ENCODE data around the gene DNAJC9.

Gene DNAJC9

GRCh38 chr10:73281097-73281496 lies 34.0 kb upstream of the DNAJC9 start:
- Histone ChIP-seq H3K36me3 (ENCODE audit: low read depth) (no peaks in the 10 kb centered on the region), H3K27ac (ENCODE audit: poor library complexity, severe bottlenecking) (no peak overlapping the region), H3K9me3 (ENCODE audit: severe bottlenecking) (no peaks in the 10 kb centered on the region), H3K4me1 (ENCODE audit: insufficient read depth, poor library complexity, severe bottlenecking) (no peaks in the 10 kb centered on the region), H3K4me3 (ENCODE audit: severe bottlenecking) (no peak overlapping the region), H3K27me3 (ENCODE audit: insufficient read depth, poor library complexity, severe bottlenecking) (no peaks in the 10 kb centered on the region)
- no peak for TF ChIP-seq CTCF (IDR thresholded peaks at IDR 0.05; ENCODE audit: poor library complexity, severe bottlenecking)
- DNase-seq (ENCODE audit: low spot score) (no peak), ATAC-seq (ENCODE audit: low read depth) (no peak)

GRCh38 chr10:73264423-73264822 lies 17.4 kb upstream of the DNAJC9 start:
- Histone ChIP-seq H3K4me3 (ENCODE audit: severe bottlenecking) (no peak overlapping the region), H3K36me3 (ENCODE audit: low read depth) (no peaks in the 10 kb centered on the region), H3K27ac (ENCODE audit: poor library complexity, severe bottlenecking) (no peak overlapping the region), H3K27me3 (ENCODE audit: insufficient read depth, poor library complexity, severe bottlenecking) (no peaks in the 10 kb centered on the region), H3K9me3 (ENCODE audit: severe bottlenecking) (no peaks in the 10 kb centered on the region), H3K4me1 (ENCODE audit: insufficient read depth, poor library complexity, severe bottlenecking) (peaks cover 29% of the 10 kb centered on the region)
- no peak for TF ChIP-seq CTCF (IDR thresholded peaks at IDR 0.05; ENCODE audit: poor library complexity, severe bottlenecking)
- DNase-seq (ENCODE audit: low spot score), result no peak
- no peak for ATAC-seq (ENCODE audit: low read depth)

- DNase-seq (ENCODE audit: low spot score) (no peak), ATAC-seq (ENCODE audit: low read depth) (no peak; the same call in 2 of the 3 replicates)
- peak overlapping the region; percentile 58 for H3K27ac ChIP-seq (ENCODE audit: poor library complexity, severe bottlenecking)
- H3K27me3 ChIP-seq (ENCODE audit: insufficient read depth, poor library complexity, severe bottlenecking), result no peaks in the 10 kb centered on the region
- TF ChIP-seq CTCF (IDR thresholded peaks at IDR 0.05; ENCODE audit: poor library complexity, severe bottlenecking), result peak; percentile 87
- no peak overlapping the region for H3K4me3 ChIP-seq (ENCODE audit: severe bottlenecking)
- H3K9me3 ChIP-seq (ENCODE audit: severe bottlenecking), result peaks cover 4% of the 10 kb centered on the region
- peaks cover 29% of the 10 kb centered on the region for H3K4me1 ChIP-seq (ENCODE audit: insufficient read depth, poor library complexity, severe bottlenecking)
- no peaks in the 10 kb centered on the region for H3K36me3 ChIP-seq (ENCODE audit: low read depth)
Measured at GRCh38 chr10:73263693-73264347, 16.8 kb upstream of the DNAJC9 start.

- peak overlapping the region; percentile 58 for H3K27ac ChIP-seq (ENCODE audit: poor library complexity, severe bottlenecking)
- TF ChIP-seq CTCF (IDR thresholded peaks at IDR 0.05; ENCODE audit: poor library complexity, severe bottlenecking), result no peak
- peaks cover 29% of the 10 kb centered on the region for H3K4me1 ChIP-seq (ENCODE audit: insufficient read depth, poor library complexity, severe bottlenecking)
- no peak for DNase-seq (ENCODE audit: low spot score)
- H3K4me3 ChIP-seq (ENCODE audit: severe bottlenecking), result no peak overlapping the region
- no peak for ATAC-seq (ENCODE audit: low read depth)
- no peaks in the 10 kb centered on the region for H3K36me3 ChIP-seq (ENCODE audit: low read depth)
- H3K9me3 ChIP-seq (ENCODE audit: severe bottlenecking), result peaks cover 4% of the 10 kb centered on the region
- no peaks in the 10 kb centered on the region for H3K27me3 ChIP-seq (ENCODE audit: insufficient read depth, poor library complexity, severe bottlenecking)
Measured at GRCh38 chr10:73262880-73263555, 16.0 kb upstream of the DNAJC9 start.

Measured in RWPE2 (cell line).